Esophagus mucosa (tissue), 1 donor: Measurements from ENCODE around the gene LRFN3. TPM values are rescaled to one million over a fixed set of nuclear protein-coding genes. Genes with fewer than 3 reads are reported as not detected.
"Not testable (repeated sequence)": the region's sequence is repeated elsewhere in the genome, so short reads cannot be mapped to it uniquely, and the experiment has no call there.

Experiments
- ATAC-seq: fragments of 200-7000 bp; cut with Tn5 transposase; one replicate; pipeline ENCODE4 v1.9.1; 2020
- total RNA-seq: library from RNA; stranded (reverse); gene quantifications from one replicate; pipeline ENCODE4 v1.2.4, GENCODE V29; 2023
- donor health status: DM: yes; HTN: yes; CAD: no.

Gene LRFN3
- total RNA-seq, 1 donor from 2014 or later: 7.7 TPM

GRCh38 chr19:35905178-35905727 lies 30.9 kb upstream of the LRFN3 start:
- ATAC-seq: no peak

GRCh38 chr19:35907377-35907745 lies 28.8 kb upstream of the LRFN3 start:
- no peak for ATAC-seq

- ATAC-seq: no peak
Measured at GRCh38 chr19:35908010-35908441, 28.1 kb upstream of the LRFN3 start, which contains the start of gene TYROBP. TYROBP (minus strand) TSS chr19:35908295; CDS start chr19:35908228, 67 bp downstream.

GRCh38 chr19:35908973-35909683 lies 27.0 kb upstream of the LRFN3 start:
- ATAC-seq: peak; percentile 54

- ATAC-seq: no peak
Measured at GRCh38 chr19:35909684-35910035, 26.5 kb upstream of the LRFN3 start.

- ATAC-seq: not testable (repeated sequence)
Measured at GRCh38 chr19:35910355-35910754, 25.8 kb upstream of the LRFN3 start.

GRCh38 chr19:35911173-35911572 lies 25.0 kb upstream of the LRFN3 start:
- ATAC-seq: no peak

GRCh38 chr19:35911790-35912189 lies 24.4 kb upstream of the LRFN3 start:
- peak; percentile 63 for ATAC-seq

GRCh38 chr19:35913589-35913988 lies 22.6 kb upstream of the LRFN3 start:
- no peak for ATAC-seq

- ATAC-seq: no peak
Measured at GRCh38 chr19:35915443-35915842, 20.7 kb upstream of the LRFN3 start.

GRCh38 chr19:35919306-35919705 lies 16.9 kb upstream of the LRFN3 start:
- ATAC-seq: no peak

- no peak for ATAC-seq
Measured at GRCh38 chr19:35921012-35921411, 15.2 kb upstream of the LRFN3 start.

- ATAC-seq: no peak
Measured at GRCh38 chr19:35925501-35925900, 10.7 kb upstream of the LRFN3 start.

GRCh38 chr19:35928507-35928906 lies 7.7 kb upstream of the LRFN3 start:
- ATAC-seq: no peak

- ATAC-seq: no peak
Measured at GRCh38 chr19:35929876-35930275, 6.3 kb upstream of the LRFN3 start.

GRCh38 chr19:35931161-35931873 lies 4.9 kb upstream of the LRFN3 start:
- ATAC-seq: peak; percentile 100

GRCh38 chr19:35931874-35932202 lies 4.3 kb upstream of the LRFN3 start:
- ATAC-seq: no peak

- no peak for ATAC-seq
Measured at GRCh38 chr19:35932291-35932936, 3.8 kb upstream of the LRFN3 start.

- ATAC-seq: no peak
Measured at GRCh38 chr19:35936738-35937268, 629 bp downstream of the LRFN3 start.

GRCh38 chr19:35937345-35938281 lies 1.4 kb downstream of the LRFN3 start:
- ATAC-seq: no peak

- ATAC-seq: no peak
Measured at GRCh38 chr19:35938282-35939224, 2.4 kb downstream of the LRFN3 start.
